Measurements from ENCODE around the gene PARK7. TPM values are rescaled to one million over a fixed set of nuclear protein-coding genes. Genes with fewer than 3 reads are reported as not detected.

Gene PARK7
- total RNA-seq, 1 donor from 2014 or later: 282 TPM

DNA sequence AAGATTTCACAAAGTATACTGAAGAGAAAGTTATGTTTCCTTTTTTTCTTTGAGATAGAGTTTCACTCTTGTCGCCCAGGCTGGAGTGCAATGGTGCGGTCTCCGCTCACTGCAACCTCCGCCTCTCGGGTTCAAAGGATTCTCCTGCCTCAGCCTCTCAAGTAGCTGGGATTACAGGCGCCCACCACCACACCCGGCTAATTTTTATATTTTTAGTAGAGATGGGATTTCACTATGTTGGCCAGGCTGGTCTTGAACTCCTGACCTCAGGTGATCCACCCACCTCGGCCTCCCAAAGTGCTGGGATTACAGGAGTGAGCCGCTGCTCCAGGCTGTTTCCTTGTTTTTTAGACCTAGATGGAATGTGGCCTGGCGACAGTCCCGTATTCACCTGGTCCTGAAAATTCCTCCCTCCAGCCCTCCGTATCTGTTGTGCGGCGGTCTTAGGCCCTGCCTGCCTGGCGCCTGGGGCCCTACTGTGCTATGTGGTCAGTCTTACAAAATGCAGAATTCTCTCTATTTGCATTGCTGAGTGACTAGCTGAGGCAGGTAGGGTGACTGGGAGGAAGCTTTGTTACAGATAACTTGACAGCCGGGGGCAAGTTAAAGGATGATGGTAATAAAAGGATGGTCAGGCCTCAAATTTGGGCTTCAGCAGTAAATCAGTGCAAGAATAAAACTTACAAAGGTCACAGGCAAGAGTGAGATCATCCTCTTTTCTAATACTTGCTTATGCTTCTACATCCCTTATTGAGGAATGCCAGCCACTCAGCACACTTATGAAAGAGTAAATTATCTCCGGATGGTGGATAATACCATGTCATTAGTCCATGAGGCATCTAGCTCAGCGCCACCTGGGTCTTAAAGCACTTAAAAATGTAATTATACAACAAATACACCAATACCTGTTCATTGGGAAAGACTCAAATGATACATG lies 30.3 kb downstream of the PARK7 start:
- TF ChIP-seq, protein P1, sequence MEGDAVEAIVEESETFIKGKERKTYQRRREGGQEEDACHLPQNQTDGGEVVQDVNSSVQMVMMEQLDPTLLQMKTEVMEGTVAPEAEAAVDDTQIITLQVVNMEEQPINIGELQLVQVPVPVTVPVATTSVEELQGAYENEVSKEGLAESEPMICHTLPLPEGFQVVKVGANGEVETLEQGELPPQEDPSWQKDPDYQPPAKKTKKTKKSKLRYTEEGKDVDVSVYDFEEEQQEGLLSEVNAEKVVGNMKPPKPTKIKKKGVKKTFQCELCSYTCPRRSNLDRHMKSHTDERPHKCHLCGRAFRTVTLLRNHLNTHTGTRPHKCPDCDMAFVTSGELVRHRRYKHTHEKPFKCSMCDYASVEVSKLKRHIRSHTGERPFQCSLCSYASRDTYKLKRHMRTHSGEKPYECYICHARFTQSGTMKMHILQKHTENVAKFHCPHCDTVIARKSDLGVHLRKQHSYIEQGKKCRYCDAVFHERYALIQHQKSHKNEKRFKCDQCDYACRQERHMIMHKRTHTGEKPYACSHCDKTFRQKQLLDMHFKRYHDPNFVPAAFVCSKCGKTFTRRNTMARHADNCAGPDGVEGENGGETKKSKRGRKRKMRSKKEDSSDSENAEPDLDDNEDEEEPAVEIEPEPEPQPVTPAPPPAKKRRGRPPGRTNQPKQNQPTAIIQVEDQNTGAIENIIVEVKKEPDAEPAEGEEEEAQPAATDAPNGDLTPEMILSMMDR (conservative IDR thresholded peaks at IDR 0.05; ENCODE audit: low read depth, low read length): no peak
- no peak for DNase-seq (ENCODE audit: low read depth)

GRCh38 chr1:7992885-7993284 lies 31.4 kb downstream of the PARK7 start:
- no peak overlapping the region for H3K4me3 ChIP-seq (ENCODE audit: low read depth, low read length)
- TF ChIP-seq, protein P1 (conservative IDR thresholded peaks at IDR 0.05; ENCODE audit: low read depth, low read length): no peak
- DNase-seq (ENCODE audit: low read depth): no peak

More for the DNA sequence above, 30.3 kb downstream of the PARK7 start:
- H3K4me3 ChIP-seq (ENCODE audit: low read depth, low read length): no peak overlapping the region

DNA sequence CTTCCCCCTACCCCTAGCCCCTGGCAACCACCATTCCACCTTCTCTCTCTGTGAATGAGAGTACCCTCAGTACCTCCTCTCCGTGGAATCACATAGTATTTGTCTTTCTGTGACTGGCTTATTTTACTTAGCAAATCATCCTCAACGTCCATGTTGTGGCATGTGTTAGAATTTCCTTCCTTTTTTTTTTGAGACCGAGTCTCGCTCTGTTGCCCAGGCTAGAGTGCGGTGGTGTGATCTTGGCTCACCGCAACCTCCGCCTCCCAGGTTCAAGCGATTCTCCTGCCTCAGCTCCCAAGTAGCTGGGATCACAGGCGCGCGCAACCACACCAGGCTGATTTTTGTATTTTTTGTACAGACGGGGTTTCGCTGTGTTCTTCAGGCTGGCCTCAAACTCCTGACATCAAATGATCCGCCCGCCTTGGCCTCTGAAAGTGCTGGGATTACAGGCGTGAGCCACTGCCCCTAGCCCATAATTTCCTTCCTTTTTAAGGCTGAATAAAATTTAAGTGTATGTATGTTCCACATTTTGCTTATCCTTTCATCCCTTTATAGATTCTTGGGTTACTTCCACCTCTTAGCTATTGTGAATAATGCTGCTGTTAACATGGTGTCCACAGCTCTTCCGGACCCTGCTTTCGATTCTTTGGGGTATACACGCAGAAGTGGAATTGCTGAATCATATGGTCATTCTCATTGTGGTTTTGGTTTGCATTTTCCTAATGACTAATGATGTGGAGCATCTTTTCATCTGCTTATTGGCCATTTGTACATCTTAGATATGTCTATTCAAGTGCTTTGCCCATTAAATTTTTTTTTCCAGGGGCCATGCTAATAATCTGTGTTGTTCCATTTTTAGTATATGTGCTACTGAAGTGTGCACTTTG lies 32.3 kb downstream of the PARK7 start:
- no peak for DNase-seq (ENCODE audit: low read depth)
- TF ChIP-seq, protein P1 (conservative IDR thresholded peaks at IDR 0.05; ENCODE audit: low read depth, low read length): no peak
- H3K4me3 ChIP-seq (ENCODE audit: low read depth, low read length): no peak overlapping the region

- no peak overlapping the region for H3K4me3 ChIP-seq (ENCODE audit: low read depth, low read length)
- DNase-seq (ENCODE audit: low read depth): no peak
- TF ChIP-seq, protein P1 (conservative IDR thresholded peaks at IDR 0.05; ENCODE audit: low read depth, low read length): no peak
These were observed 33.3 kb downstream of the PARK7 start for GRCh38 chr1:7994827-7995226.

- H3K4me3 ChIP-seq (ENCODE audit: low read depth, low read length): no peak overlapping the region
- TF ChIP-seq, protein P1 (conservative IDR thresholded peaks at IDR 0.05; ENCODE audit: low read depth, low read length): no peak
- no peak for DNase-seq (ENCODE audit: low read depth)
These were observed 33.9 kb downstream of the PARK7 start for GRCh38 chr1:7995437-7995836.

GRCh38 chr1:8002329-8002910 lies 40.9 kb downstream of the PARK7 start:
- TF ChIP-seq, protein P1 (conservative IDR thresholded peaks at IDR 0.05; ENCODE audit: low read depth, low read length): no peak

More at GRCh38 chr1:8002329-8002910, 40.9 kb downstream of the PARK7 start:
- H3K4me3 ChIP-seq (ENCODE audit: low read depth, low read length): no peak overlapping the region
- DNase-seq (ENCODE audit: low read depth): no peak
